HL-60 (cell line): ENCODE results near the gene VPS13C.

ENCODE experiments used
- POLR2AphosphoS5 ChIP-seq: IDR thresholded peaks from 2 replicates; pipeline ENCODE4 v1.6.1; 2012; ENCODE audit warnings: low read depth
- TF ChIP-seq, protein P1 (sequence below): IDR thresholded peaks from one replicate; pipeline ENCODE4 v1.5.1; 2011; ENCODE audit warnings: low read length, control low read depth, inconsistent platforms; ENCODE audit not compliant: insufficient read depth

DNA sequence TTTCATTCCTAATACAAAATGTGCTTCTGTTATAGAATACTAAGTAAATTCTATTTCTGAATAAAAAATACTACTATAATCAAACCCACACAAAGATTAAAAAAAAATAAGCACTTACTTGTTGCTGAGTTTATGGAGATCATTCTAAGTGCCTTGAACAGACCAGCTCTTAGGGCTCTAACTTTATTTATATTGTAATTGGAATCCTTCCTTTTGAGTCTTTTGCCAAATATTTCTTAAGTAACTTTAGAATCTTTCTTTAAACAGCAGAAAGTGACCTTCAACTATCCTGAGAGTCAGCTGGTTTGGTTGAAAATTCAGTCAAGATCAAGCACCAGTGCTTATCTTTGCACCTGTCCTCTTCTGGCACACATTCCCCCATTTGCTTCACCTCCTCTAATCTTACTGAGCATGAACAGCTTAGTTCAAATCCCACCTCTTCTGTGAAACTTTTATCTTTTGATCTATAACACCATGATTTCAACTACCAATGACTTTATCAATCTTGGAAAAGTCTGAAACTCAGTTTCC lies 149.3 kb downstream of the VPS13C start:
- TF ChIP-seq POLR2AphosphoS5: no peak
- TF ChIP-seq, protein P1, sequence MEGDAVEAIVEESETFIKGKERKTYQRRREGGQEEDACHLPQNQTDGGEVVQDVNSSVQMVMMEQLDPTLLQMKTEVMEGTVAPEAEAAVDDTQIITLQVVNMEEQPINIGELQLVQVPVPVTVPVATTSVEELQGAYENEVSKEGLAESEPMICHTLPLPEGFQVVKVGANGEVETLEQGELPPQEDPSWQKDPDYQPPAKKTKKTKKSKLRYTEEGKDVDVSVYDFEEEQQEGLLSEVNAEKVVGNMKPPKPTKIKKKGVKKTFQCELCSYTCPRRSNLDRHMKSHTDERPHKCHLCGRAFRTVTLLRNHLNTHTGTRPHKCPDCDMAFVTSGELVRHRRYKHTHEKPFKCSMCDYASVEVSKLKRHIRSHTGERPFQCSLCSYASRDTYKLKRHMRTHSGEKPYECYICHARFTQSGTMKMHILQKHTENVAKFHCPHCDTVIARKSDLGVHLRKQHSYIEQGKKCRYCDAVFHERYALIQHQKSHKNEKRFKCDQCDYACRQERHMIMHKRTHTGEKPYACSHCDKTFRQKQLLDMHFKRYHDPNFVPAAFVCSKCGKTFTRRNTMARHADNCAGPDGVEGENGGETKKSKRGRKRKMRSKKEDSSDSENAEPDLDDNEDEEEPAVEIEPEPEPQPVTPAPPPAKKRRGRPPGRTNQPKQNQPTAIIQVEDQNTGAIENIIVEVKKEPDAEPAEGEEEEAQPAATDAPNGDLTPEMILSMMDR: no peak
